GM12878 (cell line): ENCODE results near the gene CTNNA2. TPM values are rescaled to one million over a fixed set of nuclear protein-coding genes. Genes with fewer than 3 reads are reported as not detected.

Experiments
- ATAC-seq: fragments of 200-7000 bp; cut with Tn5 transposase; 3 replicates; pipeline ENCODE4 v1.9.1; 2020; ENCODE audit warnings: mild to moderate bottlenecking, moderate library complexity
- BruUV-seq: library from RNA; stranded (reverse); fragments of 400-500 nt; replicated peaks from 2 replicates; lab custom pipeline; 2021; lab: Mats Ljungman, UMichigan
- CTCF ChIA-PET: fragments of 300-600 bp; sonication (Branson Sonifier 250); formaldehyde crosslinking; extraction: SDS; loops from one replicate; lab custom pipeline; 2021; ENCODE audit warnings: inconsistent platforms; lab: Yijun Ruan, JAX
- POLR2A ChIA-PET: fragments of 350-600 bp; formaldehyde crosslinking; extraction: SDS; loops from one replicate; lab custom pipeline; 2021; ENCODE audit warnings: inconsistent platforms; lab: Charles Lee
- RAD21 ChIA-PET: fragments of 300-600 bp; sonication (Branson Sonifier 250); formaldehyde crosslinking; loops from one replicate; lab custom pipeline; 2023; ENCODE audit warnings: antibody characterized with exemption; ENCODE audit not compliant: unreplicated experiment; lab: Charles Lee
- SMC1A ChIA-PET: fragments of 300-600 bp; sonication (Branson Sonifier 250); formaldehyde crosslinking; loops from one replicate; lab custom pipeline; 2023; ENCODE audit not compliant: unreplicated experiment, uncharacterized antibody; lab: Charles Lee
- DNase-seq: peaks from one replicate; pipeline ENCODE4 v3.0.0-alpha.2; 2011; ENCODE audit warnings: low read depth, low spot score
- FAIRE-seq: peaks from 3 replicates; lab custom pipeline; 2011; peaks lifted over from hg19 to GRCh38; lab: Jason Lieb, UNC
- H2AFZ ChIP-seq: 2 replicates; pipeline ENCODE4 v1.6.0; 2011; ENCODE audit warnings: low read depth, low read length, control low read depth; ENCODE audit not compliant: control insufficient read depth
- H3K27ac ChIP-seq: 2 replicates; pipeline ENCODE4 v1.5.1; 2011; ENCODE audit warnings: control low read depth; ENCODE audit not compliant: control insufficient read depth, insufficient read depth
- H3K27me3 ChIP-seq, 2 experiments: replicated peaks in 1 of 2; 2 replicates each; pipeline versions ENCODE4 v1.6.0 to v1.6.1; 2011; ENCODE audit warnings: low read length in 1 of 2; ENCODE audit not compliant: control insufficient read depth in 2 of 2, insufficient read depth in 2 of 2
- H3K36me3 ChIP-seq, 2 experiments: 2 replicates each; pipeline ENCODE4 v1.5.1; 2011; ENCODE audit warnings: low read length in 1 of 2; ENCODE audit not compliant: control insufficient read depth in 2 of 2, insufficient read depth in 2 of 2
- H3K4me1 ChIP-seq: 2 replicates; pipeline ENCODE4 v1.6.1; 2011; ENCODE audit warnings: mild to moderate bottlenecking, low read length, moderate library complexity, mixed read lengths; ENCODE audit not compliant: control insufficient read depth, insufficient read depth
- H3K4me2 ChIP-seq: 2 replicates; pipeline ENCODE4 v1.6.0; 2011; ENCODE audit warnings: control low read depth; ENCODE audit not compliant: control insufficient read depth, insufficient read depth
- H3K4me3 ChIP-seq: fragments of 200-600 bp; sonication (generic); 2 replicates; pipeline ENCODE4 v1.5.1; 2016
- H3K79me2 ChIP-seq: 2 replicates; pipeline ENCODE4 v1.6.0; 2011; ENCODE audit warnings: low read length; ENCODE audit not compliant: control insufficient read depth, insufficient read depth
- H3K9ac ChIP-seq: 2 replicates; pipeline ENCODE4 v1.8.0; 2011; ENCODE audit warnings: low read length, control low read depth, mixed read lengths; ENCODE audit not compliant: control insufficient read depth, insufficient read depth
- H3K9me3 ChIP-seq: replicated peaks from 3 replicates; pipeline ENCODE4 v1.5.1; 2011; ENCODE audit warnings: mild to moderate bottlenecking, low read length; ENCODE audit not compliant: control insufficient read depth, insufficient read depth
- H4K20me1 ChIP-seq: 2 replicates; pipeline ENCODE4 v1.6.0; 2011; ENCODE audit not compliant: control insufficient read depth, insufficient read depth
- CHD2 ChIP-seq: IDR thresholded peaks from 2 replicates; pipeline ENCODE4 v1.6.1; 2011; ENCODE audit warnings: low read depth, low read length, improper control_type of control experiment, borderline replicate concordance
- CREB1 ChIP-seq: IDR thresholded peaks from 2 replicates; pipeline ENCODE4 v1.6.1; 2012; ENCODE audit warnings: low read depth, mild to moderate bottlenecking, inconsistent platforms
- HSF1 ChIP-seq: fragments of 150-350 bp; IDR thresholded peaks from 2 replicates; pipeline ENCODE4 v1.6.1; 2014; ENCODE audit warnings: mild to moderate bottlenecking, low read depth, low read length
- MYC ChIP-seq: IDR thresholded peaks from 2 replicates; pipeline ENCODE4 v1.6.1; 2011; ENCODE audit warnings: mild to moderate bottlenecking, low read length, moderate library complexity, inconsistent platforms; ENCODE audit not compliant: insufficient read depth, insufficient replicate concordance, insufficient read length, severe bottlenecking
- NFXL1 ChIP-seq: fragments of 450-650 bp; IDR thresholded peaks from 2 replicates; pipeline ENCODE4 v1.6.1; 2017; ENCODE audit warnings: antibody characterized with exemption, mild to moderate bottlenecking, borderline replicate concordance
- WGBS: methylation state at CpG from one replicate; pipeline ENCODE4 v1.1.6; 2016; ENCODE audit warnings: low lambda C conversion rate; ENCODE audit not compliant: insufficient replicate concordance, insufficient coverage; ENCODE audit errors: missing lambda C conversion rate; 5-methylcytosine and 5-hydroxymethylcytosine counted together
- in situ Hi-C: fragments of 300-500 bp; cut with MboI; formaldehyde crosslinking; loops from 9 replicates; pipeline ENCODE4 v1.14.3; 2018; ENCODE audit warnings: mixed read lengths
- intact Hi-C: fragments of 100-400 bp; cut with micrococcal nuclease; formaldehyde crosslinking; loops from one replicate; pipeline ENCODE4 v1.14.2; 2022; ENCODE audit not compliant: unreplicated experiment
- polyA plus RNA-seq, 11 experiments: library from polyadenylated mRNA; depleted of rRNA in 4 of 11; unstranded in 6 of 11; stranded (reverse) in 5 of 11; fragments of >200 nt; fragmentation: Nextera tagmentation in 4 of 11; fragmentation: Illumina TruSeq in 1 of 11; extraction: Ambion mirVana in 4 of 11; extraction: Trizol in 1 of 11; gene quantifications; 1 replicate in 1 of 11; 2 replicates in 10 of 11; pipeline versions ENCODE4 v1.2.1 to v1.2.3, GENCODE V29; 2011 to 2016; ENCODE audit warnings: inconsistent platforms in 2 of 11, missing spikeins in 2 of 11, low read depth in 1 of 11
- total RNA-seq, 4 experiments: library from RNA; depleted of rRNA in 3 of 4; stranded (reverse); fragments of >200 nt in 3 of 4; fragmentation: Illumina TruSeq in 1 of 4; extraction: Trizol in 1 of 4; gene quantifications; 2 replicates each; pipeline versions ENCODE4 v1.2.1 to v1.2.3, GENCODE V29; 2013 to 2021

The CTNNA2 gene
- total and polyA plus RNA-seq, 10 of the 15 experiments (the other 5 are each of a cell fraction or from before 2014, with no cell fraction given) = 2.4 to 36.2 (median 6.6) TPM

- no peak for TF ChIP-seq HSF1
Observed at GRCh38 chr2:79822136-79822535, 309.3 kb downstream of the CTNNA2 start (continued).

- ChIA-PET RAD21 (no interaction called here), POLR2A (no interaction called here), SMC1A (no interaction called here), CTCF (no interaction called here)
- in situ Hi-C loops = no loop called here
- DNase-seq = no peak
- no peak overlapping the region for H3K4me2 ChIP-seq
- H3K79me2 ChIP-seq = no peaks in the 10 kb centered on the region
- TF ChIP-seq NFXL1 (no peak), MYC (no peak), CHD2 (no peak), CREB1 (no peak)
- WGBS = 6% methylated on average over 6 of the region's 6 CpGs
- H3K27me3 ChIP-seq = no peaks in the 10 kb centered on the region
- no peak for ATAC-seq
- BruUV-seq = no TSS peak
- no peak overlapping the region for H3K27ac ChIP-seq
- no peak overlapping the region for H3K9ac ChIP-seq
- intact Hi-C loops = no loop called here
- no peaks in the 10 kb centered on the region for H3K36me3 ChIP-seq
- H3K9me3 ChIP-seq = no peaks in the 10 kb centered on the region
- H2AFZ ChIP-seq = no peak overlapping the region
- H3K4me3 ChIP-seq = no peak overlapping the region
- no peaks in the 10 kb centered on the region for H4K20me1 ChIP-seq
- no peak for FAIRE-seq
- H3K4me1 ChIP-seq = no peaks in the 10 kb centered on the region
Observed at GRCh38 chr2:79824086-79824786, 311.4 kb downstream of the CTNNA2 start.
